ENCODE data around the gene SLC37A1. TPM values are rescaled to one million over a fixed set of nuclear protein-coding genes. Genes with fewer than 3 reads are reported as not detected.

SLC37A1 gene
- total RNA-seq, 1 donor from 2014 or later = 29.3 TPM

DNA sequence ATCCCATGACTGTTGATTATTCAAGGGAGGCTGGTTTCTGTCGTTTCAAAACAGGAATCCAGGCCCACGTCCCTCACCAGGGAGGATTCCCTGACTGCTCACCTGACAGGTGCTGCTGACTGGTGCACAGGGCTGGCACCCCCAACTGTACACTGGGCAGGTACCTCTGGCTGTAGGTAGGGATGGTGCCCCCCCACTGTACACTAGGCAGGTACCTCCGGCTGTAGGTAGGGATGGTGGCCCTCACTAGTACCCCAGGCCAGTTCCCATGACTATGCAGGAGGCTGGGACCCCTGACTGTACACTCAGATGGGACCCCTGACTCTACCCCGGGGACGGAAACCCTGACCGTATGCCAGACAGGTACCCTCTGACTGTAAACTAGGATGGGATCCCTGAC is 106.2 kb downstream of the SLC37A1 start:
- no peak for DNase-seq (ENCODE audit: low read depth)
- Histone ChIP-seq H3K27me3 (ENCODE audit: control insufficient read depth, insufficient read depth, low read length) (peaks cover 47% of the 10 kb centered on the region), H3K36me3 (ENCODE audit: control insufficient read depth, insufficient read depth, low read length) (no peaks in the 10 kb centered on the region), H3K4me3 (ENCODE audit: low read depth, low read length) (no peak overlapping the region)
- TF ChIP-seq, protein P1, sequence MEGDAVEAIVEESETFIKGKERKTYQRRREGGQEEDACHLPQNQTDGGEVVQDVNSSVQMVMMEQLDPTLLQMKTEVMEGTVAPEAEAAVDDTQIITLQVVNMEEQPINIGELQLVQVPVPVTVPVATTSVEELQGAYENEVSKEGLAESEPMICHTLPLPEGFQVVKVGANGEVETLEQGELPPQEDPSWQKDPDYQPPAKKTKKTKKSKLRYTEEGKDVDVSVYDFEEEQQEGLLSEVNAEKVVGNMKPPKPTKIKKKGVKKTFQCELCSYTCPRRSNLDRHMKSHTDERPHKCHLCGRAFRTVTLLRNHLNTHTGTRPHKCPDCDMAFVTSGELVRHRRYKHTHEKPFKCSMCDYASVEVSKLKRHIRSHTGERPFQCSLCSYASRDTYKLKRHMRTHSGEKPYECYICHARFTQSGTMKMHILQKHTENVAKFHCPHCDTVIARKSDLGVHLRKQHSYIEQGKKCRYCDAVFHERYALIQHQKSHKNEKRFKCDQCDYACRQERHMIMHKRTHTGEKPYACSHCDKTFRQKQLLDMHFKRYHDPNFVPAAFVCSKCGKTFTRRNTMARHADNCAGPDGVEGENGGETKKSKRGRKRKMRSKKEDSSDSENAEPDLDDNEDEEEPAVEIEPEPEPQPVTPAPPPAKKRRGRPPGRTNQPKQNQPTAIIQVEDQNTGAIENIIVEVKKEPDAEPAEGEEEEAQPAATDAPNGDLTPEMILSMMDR (IDR thresholded peaks at IDR 0.05; ENCODE audit: insufficient read depth, low read length, poor library complexity, severe bottlenecking) = no peak

DNA sequence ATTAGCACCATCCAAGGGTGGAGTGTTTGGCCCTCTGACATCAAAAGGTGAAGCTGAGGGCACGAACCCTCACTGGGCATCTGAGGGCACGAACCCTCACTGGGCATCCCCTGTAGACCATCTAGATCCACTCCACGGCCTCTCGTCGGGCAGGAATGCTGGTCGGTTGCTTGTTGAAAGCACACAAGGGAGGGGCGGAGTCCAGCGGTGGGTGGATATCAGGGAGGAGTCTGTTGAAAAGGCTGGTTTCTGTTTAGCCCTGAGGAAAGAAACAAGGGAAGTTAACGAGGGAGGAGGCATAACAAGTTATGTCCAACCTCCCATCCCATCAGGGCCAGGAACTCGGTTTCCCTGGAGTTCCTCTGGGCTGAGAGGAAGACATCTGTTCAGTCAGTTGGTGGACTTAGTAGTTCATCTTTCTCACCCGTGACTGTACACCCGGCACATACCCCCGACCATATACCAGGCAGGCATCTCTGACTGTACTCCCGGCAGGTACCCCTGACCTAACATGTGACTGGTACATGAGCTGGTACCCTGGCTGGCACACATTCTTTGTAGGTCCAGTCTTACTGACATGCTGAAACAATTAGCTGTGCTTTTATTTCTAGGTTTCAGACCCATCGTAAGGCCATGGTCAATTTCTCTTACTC is 107.6 kb downstream of the SLC37A1 start:
- TF ChIP-seq, protein P1 (IDR thresholded peaks at IDR 0.05; ENCODE audit: insufficient read depth, low read length, poor library complexity, severe bottlenecking) = no peak
- DNase-seq (ENCODE audit: low read depth) = no peak
- no peak overlapping the region for H3K4me3 ChIP-seq (ENCODE audit: low read depth, low read length)
- peaks cover 41% of the 10 kb centered on the region for H3K27me3 ChIP-seq (ENCODE audit: control insufficient read depth, insufficient read depth, low read length)
- no peaks in the 10 kb centered on the region for H3K36me3 ChIP-seq (ENCODE audit: control insufficient read depth, insufficient read depth, low read length)

DNA sequence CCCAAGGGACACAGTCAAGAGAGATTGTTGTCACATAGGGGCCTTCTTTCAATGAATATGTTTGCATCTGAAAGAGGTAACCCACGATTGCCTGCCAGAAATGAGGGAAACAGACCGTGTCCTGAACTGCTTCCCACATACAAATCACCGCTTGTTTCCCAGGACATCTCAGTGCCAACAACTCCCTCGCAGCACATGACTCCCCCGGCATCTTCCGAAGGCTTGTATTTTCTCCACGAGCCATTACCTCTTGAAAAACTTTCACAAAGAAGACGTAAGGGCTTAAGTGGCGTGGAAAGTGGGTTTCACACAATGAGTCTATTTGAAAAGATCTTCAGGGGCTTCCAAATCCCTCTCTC is 108.1 kb downstream of the SLC37A1 start:
- TF ChIP-seq, protein P1 (IDR thresholded peaks at IDR 0.05; ENCODE audit: insufficient read depth, low read length, poor library complexity, severe bottlenecking) = no peak
- Histone ChIP-seq H3K4me3 (ENCODE audit: low read depth, low read length) (no peak overlapping the region), H3K36me3 (ENCODE audit: control insufficient read depth, insufficient read depth, low read length) (no peaks in the 10 kb centered on the region), H3K27me3 (ENCODE audit: control insufficient read depth, insufficient read depth, low read length) (peaks cover 40% of the 10 kb centered on the region)
- DNase-seq (ENCODE audit: low read depth) = peak; percentile 61

DNA sequence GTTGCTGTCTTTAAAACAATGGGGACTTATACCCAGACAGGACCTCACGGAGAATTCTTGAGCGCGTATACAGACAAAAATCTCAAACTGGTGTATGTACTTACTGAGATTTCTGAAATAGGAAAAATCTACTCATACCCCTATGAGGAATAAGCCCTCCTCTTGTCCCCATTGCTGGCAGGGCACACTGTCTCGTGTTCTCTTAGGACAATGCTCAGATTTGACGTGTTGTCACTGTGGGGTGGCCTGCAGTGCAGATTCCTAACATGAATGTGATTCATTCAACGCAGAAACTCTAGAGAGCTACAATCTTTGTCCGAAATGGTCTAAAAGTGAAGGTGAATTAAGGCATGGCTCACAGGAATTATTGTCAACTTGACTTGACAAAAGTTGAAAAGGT is 108.6 kb downstream of the SLC37A1 start:
- TF ChIP-seq, protein P1 (IDR thresholded peaks at IDR 0.05; ENCODE audit: insufficient read depth, low read length, poor library complexity, severe bottlenecking) = no peak
- Histone ChIP-seq H3K4me3 (ENCODE audit: low read depth, low read length) (no peak overlapping the region), H3K36me3 (ENCODE audit: control insufficient read depth, insufficient read depth, low read length) (no peaks in the 10 kb centered on the region), H3K27me3 (ENCODE audit: control insufficient read depth, insufficient read depth, low read length) (peaks cover 38% of the 10 kb centered on the region)
- no peak for DNase-seq (ENCODE audit: low read depth)

DNA sequence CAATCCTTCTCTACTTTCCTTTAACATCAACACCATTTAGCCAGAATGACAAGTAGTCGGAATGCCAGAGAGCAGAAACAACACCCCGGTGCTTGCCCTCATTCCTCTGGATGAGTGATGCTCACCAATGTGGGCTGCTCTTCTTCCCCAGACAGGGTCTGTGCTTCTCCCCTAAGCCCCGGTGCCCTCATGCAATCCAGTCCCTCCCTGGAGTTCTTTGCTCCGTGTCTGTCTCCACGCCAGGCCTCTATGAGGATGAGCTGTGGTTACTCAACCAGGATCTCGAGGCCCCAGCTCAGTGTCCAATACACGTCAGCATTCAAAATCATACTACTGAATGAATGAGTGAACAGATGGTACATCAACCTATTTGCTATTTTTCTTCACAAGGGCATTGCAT is 110.0 kb downstream of the SLC37A1 start:
- TF ChIP-seq, protein P1 (IDR thresholded peaks at IDR 0.05; ENCODE audit: insufficient read depth, low read length, poor library complexity, severe bottlenecking) = no peak
- peaks cover 30% of the 10 kb centered on the region for H3K27me3 ChIP-seq (ENCODE audit: control insufficient read depth, insufficient read depth, low read length)
- DNase-seq (ENCODE audit: low read depth) = no peak
- no peaks in the 10 kb centered on the region for H3K36me3 ChIP-seq (ENCODE audit: control insufficient read depth, insufficient read depth, low read length)
- no peak overlapping the region for H3K4me3 ChIP-seq (ENCODE audit: low read depth, low read length)

All from kidney epithelial cell (primary cell).